SK-N-MC (cell line): ENCODE results near the gene VPS72.

Source experiments
- EZH2 ChIP-seq: fragments of 200-600 bp; sonication (generic); IDR thresholded peaks from one replicate; pipeline ENCODE4 v1.6.1; 2017; ENCODE audit warnings: antibody characterized with exemption
- POLR2AphosphoS5 ChIP-seq: IDR thresholded peaks from 2 replicates; pipeline ENCODE4 v1.6.1; 2012; ENCODE audit warnings: mild to moderate bottlenecking, low read depth, low read length, borderline replicate concordance

GRCh38 chr1:151175041-151175741 is 14.8 kb downstream of the VPS72 start:
- no peak for TF ChIP-seq POLR2AphosphoS5
- no peak for TF ChIP-seq EZH2
